GM12875 (cell line): Measurements from ENCODE around the gene USP2.
A peak's percentile ranks its signal among the peaks of the same experiment; 100 is the strongest.

ENCODE experiments used
- H3K4me3 ChIP-seq: one replicate; pipeline ENCODE4 v1.5.1; 2011; ENCODE audit warnings: low read depth, low read length, control low read depth
- TF ChIP-seq, protein P1 (sequence below): IDR thresholded peaks from 2 replicates; pipeline ENCODE4 v1.5.1; 2011; ENCODE audit warnings: low read depth, mild to moderate bottlenecking, control low read depth, inconsistent platforms, low read length, moderate library complexity, borderline replicate concordance; ENCODE audit not compliant: insufficient read depth

USP2 gene

DNA sequence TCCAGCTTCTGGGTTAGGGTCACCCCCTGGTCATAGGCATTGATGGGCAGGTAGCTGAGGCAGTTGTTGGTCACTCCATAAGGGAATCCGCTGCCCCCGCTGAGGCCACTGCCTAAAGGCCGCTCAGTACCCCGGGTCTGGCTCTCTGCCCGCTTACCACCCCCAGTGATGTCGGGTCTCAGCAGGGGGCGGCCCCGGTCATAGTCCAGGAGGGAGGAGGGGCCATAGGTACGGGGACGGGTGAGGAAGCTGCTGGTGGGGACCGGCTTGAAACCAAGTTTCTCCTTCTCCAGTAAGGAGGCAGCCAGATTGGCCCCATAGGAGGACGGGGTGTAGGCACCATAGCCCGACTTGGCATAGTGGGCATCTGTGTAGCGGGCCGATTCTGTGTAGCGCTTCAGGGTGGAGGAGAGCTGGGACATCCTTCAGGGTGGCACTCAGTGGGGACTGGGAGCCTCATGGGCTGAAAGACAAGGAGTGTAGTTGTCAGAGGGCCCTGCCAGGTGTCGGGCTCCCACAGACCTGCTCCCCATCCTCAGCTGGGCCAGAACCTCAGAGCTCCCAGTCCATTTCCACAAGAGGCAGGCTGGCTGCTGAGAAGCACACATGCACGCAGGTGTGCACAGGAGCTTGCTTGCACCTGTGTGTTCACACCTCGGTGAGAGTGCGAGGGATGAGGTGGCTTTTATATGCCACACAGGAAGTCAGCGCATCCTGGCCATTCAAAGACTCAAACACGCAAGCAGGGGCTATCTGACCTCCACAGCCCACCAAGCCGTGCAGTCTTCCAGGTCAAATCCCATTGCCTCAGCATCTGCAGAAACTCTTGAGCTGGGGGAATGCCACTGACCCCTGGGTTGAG lies 8.2 kb downstream of the USP2 start:
- H3K4me3 ChIP-seq, result no peak overlapping the region
- TF ChIP-seq, protein P1, sequence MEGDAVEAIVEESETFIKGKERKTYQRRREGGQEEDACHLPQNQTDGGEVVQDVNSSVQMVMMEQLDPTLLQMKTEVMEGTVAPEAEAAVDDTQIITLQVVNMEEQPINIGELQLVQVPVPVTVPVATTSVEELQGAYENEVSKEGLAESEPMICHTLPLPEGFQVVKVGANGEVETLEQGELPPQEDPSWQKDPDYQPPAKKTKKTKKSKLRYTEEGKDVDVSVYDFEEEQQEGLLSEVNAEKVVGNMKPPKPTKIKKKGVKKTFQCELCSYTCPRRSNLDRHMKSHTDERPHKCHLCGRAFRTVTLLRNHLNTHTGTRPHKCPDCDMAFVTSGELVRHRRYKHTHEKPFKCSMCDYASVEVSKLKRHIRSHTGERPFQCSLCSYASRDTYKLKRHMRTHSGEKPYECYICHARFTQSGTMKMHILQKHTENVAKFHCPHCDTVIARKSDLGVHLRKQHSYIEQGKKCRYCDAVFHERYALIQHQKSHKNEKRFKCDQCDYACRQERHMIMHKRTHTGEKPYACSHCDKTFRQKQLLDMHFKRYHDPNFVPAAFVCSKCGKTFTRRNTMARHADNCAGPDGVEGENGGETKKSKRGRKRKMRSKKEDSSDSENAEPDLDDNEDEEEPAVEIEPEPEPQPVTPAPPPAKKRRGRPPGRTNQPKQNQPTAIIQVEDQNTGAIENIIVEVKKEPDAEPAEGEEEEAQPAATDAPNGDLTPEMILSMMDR, result no peak

DNA sequence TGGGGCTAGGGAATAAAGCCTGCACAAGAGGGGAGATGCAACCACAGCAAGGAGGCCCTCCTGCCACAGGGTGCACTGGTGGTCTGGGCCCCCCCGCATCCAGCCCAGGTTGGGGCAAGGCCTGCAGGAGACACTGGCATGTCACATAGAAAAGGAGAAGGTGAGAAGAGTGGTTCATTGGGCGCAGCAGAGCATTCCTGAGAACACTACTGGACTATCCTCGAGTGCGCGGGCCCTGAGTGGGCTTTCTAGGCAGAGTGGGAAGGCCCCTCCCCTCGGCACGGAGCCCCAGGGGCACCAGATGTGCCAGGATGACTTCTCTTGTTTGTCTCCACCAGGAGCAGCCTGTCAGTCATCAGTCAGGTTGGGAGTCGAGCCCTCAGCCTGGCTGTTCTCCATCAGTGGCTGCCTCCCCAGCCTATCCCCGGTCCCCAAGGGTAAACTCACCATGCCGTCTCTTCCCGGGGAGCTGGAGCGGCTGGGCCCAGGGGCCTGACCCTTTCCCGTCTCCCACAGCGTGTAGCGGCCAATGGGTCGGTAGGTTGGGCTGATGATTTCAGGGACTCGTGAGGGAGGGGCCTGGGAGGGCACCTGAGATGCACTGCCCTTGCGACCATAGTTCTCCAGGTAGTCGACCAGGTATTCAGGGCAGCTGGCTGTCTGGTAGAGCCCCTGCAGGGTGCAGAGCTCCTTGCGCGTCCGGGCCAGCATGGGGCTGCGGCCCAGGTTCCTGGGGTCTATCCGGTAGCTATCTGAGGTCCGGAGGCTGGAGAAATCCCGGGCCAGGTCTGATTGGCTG lies 9.0 kb downstream of the USP2 start:
- TF ChIP-seq, protein P1, result no peak
- no peak overlapping the region for H3K4me3 ChIP-seq

DNA sequence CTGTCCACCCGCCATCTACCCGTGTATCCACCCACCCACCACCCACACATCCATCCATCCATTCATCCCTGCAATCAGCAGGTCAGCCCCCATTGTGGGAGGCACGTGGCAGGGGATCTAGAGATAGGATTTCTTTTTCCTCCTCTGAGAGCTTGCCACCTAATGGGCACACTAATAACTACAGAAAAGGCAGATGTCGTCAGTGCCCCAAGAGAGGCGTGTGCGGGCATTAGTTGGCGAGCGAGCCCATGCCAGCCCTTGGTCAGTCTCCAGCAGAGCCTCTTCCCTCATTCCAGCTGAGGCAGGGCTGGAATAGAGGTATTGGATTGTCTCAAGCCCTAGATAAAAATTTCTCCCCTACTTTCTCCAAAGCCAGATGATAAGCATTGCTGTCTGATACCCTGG lies 9.7 kb downstream of the USP2 start:
- TF ChIP-seq, protein P1, result peak; percentile 24; the same call in 1 of the 2 replicates
- no peak overlapping the region for H3K4me3 ChIP-seq

DNA sequence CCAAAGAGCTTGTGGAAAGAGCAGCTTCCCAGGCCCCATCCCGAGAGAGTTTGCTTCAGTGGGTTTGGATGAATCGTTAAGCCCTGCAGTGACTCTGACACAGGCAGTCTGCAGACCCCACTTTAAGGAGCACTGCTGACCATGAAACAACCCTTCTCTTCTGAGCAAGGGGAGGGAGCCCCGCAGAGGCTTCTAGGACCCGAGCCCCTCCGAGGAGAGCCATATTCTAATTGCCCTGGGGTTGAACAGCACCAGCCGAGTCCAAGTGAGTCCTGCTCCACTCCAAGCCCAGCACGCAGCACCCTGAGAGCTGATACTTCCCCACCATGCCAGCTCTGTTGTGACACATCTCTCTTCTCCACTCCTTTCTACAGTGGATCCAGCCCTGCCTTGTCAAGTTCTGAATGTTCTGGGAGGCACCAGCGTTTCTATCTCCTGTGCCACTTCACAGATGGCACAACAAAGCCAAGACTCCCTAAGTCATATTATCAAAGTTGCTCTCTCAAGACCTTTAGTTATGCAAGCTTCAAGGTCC lies 10.4 kb downstream of the USP2 start:
- TF ChIP-seq, protein P1, result no peak
- H3K4me3 ChIP-seq, result no peak overlapping the region

DNA sequence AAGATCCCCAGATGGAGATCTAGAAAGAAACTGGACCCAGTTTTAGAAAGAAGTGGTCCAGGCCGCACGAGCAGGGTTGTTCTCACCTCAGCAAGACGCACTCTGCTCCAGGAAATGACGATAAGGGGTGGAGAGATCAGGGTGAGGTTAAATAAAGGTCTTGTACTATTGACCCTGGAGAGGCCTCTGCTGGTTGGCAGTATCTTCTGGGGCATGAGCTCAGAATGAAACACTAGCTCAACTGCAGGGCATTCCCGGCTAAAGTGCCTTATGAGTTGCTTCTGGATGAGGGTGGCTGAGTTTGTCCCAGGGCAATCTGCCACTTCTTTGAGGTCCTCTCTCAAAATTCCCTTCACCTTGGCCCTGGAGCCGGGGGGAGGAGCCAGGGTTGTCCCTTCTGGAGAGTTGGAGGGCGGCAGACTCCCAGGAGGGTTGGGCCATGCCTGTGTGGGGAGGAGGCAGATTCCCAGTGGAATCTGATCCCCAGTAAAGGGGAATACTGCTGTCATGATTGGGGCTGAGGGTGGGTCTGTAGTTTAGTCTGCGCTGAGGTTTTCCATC lies 10.9 kb downstream of the USP2 start:
- no peak overlapping the region for H3K4me3 ChIP-seq

DNA sequence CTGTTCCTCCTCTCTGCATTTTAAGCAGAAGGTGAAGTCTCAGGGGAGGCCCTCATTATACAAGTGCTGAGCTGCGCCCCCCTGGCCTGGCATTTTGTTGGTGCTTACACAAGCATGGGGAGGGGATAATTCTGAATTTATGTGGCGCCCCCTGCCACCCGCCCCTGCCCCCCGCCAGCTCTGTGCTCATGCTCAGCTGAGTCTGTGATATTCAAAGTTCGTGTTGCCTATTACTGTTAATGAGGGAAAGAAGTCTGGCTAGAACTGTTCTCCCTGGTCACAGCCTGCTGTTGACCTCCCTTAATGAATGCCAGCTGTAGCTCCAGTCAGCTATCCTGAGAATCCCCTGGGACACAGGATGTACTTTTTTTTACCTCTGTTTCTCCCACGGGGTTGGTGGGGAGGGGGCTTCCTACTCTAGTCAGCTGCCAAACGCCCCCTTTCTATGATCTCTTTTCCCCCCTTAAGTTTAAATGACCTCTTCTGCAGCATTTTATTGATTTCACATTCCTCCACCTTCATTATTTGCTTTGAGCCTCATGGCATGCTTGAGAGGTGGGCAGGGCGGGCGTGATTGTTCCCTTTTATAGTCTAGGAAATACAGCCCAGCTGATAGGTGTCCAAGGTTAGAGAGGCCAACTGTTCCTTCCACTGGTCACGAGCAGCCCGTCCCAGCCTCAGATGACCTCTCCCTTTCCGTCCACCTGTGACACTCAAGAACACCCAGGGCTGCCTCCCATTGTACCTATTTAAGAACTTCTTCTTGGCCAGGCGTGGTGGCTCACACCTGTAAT lies 12.2 kb downstream of the USP2 start:
- TF ChIP-seq, protein P1, result no peak

More for the DNA sequence above, 10.9 kb downstream of the USP2 start:
- TF ChIP-seq, protein P1, result no peak

More for the DNA sequence above, 12.2 kb downstream of the USP2 start:
- H3K4me3 ChIP-seq, result no peak overlapping the region
